GM12872 (cell line): ENCODE measurements around the gene HEPHL1.

Experiments
- CTCF ChIP-seq: IDR thresholded peaks from 3 replicates; pipeline ENCODE4 v1.5.1; 2011; ENCODE audit warnings: low read depth, mild to moderate bottlenecking, low read length, moderate library complexity; ENCODE audit not compliant: insufficient read depth

HEPHL1 gene

GRCh38 chr11:94007906-94008305 lies 13.2 kb upstream of the HEPHL1 start:
- TF ChIP-seq CTCF, result no peak

GRCh38 chr11:94010136-94010535 lies 11.0 kb upstream of the HEPHL1 start:
- TF ChIP-seq CTCF, result no peak

- TF ChIP-seq CTCF, result no peak
These were observed 9.7 kb upstream of the HEPHL1 start for GRCh38 chr11:94011478-94011877.

GRCh38 chr11:94017446-94017845 lies 3.7 kb upstream of the HEPHL1 start:
- TF ChIP-seq CTCF, result no peak

GRCh38 chr11:94018721-94019120 lies 2.4 kb upstream of the HEPHL1 start:
- TF ChIP-seq CTCF, result no peak

GRCh38 chr11:94023856-94024255 lies 2.7 kb downstream of the HEPHL1 start:
- TF ChIP-seq CTCF, result no peak

GRCh38 chr11:94024547-94024946 lies 3.4 kb downstream of the HEPHL1 start:
- no peak for TF ChIP-seq CTCF
